HG02840 (cell line): ENCODE results near the gene OR10C1.

Source experiments
- ATAC-seq: cut with Tn5 transposase; IDR thresholded peaks from one replicate; pipeline ENCODE4 v1.9.1; 2021; ENCODE audit warnings: mild to moderate bottlenecking, moderate library complexity, moderate number of reproducible peaks; ENCODE audit not compliant: unreplicated experiment, low FRiP score

The OR10C1 gene

GRCh38 chr6:29474996-29475395 lies 35.9 kb downstream of the OR10C1 start:
- no peak for ATAC-seq

GRCh38 chr6:29477923-29478450 lies 38.9 kb downstream of the OR10C1 start:
- no peak for ATAC-seq

- no peak for ATAC-seq
These were observed 39.6 kb downstream of the OR10C1 start for GRCh38 chr6:29478740-29479139.

DNA sequence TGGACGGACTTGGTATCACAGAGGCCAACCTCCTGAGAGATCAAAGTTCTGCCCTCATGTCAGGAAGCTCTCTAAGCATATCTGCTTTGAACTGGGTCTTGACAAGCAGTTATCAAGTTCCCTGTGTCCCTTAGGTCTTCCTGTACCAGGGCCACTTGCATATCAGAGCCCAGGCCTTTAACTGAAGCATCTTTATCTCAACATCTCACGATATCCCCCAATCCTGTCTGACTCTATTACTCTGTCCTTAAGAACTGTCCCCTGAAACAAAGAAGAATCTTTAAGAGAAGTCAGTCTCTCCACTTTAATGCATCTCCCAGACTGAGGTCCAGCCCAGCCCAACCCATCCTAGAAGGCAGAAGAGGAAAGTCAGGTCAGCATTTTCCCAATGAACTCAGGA lies 40.5 kb downstream of the OR10C1 start:
- ATAC-seq = no peak

DNA sequence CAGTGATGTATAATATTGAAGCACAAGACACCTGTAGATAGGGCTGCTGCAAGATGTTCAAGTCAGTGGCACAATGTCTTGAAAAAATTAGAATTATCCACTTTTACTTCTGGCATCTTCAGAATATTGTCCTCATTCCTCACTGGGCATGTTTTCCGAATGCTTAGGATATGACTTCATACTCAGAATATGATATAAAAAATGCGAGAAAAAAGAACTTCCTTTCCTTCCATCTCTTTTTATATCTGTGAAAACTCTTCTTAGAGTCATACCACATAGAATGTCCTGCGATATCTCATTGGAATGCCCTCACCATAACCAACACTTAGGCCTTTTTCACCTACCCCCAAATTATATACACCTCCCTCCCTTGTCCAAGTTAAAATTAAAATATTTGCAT lies 44.1 kb downstream of the OR10C1 start:
- ATAC-seq = no peak

DNA sequence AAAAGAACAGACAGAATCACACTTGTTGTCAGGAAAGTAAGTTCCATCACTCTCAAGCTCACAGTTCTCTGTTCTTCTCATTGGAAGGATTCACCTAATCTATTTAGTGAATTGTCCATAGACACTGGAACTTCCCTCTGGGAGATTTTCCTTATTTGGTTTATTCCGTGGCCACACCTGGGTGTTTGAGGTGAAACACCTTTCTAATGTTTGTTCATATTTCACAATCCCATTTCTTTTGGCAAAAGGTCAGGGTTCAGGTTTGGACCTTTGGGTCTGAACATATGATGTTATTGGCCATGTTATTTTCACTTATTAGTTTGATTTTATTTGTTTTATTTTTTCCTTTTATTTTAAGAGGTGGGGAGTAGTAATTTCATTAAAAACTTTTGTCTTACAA lies 44.6 kb downstream of the OR10C1 start:
- ATAC-seq = no peak

DNA sequence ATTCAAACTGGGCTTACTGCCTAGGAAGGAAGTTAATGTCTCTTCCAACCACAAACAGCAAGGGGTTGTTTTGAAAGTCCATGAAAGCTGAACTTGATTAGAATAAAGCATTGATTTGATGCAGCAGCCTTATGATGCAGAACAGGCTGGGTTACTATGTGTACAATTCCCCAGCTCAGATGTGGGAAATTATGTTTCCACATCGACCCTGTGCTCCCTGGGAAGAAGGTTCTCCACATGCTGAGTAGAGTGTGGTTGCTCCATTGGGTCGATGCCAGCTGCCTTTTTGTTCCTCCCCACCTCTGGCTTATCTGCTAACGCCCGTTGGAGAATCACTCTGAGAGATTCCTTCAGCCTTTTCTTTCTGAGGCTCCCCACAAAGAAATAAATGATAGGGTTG lies 47.5 kb downstream of the OR10C1 start:
- no peak for ATAC-seq

DNA sequence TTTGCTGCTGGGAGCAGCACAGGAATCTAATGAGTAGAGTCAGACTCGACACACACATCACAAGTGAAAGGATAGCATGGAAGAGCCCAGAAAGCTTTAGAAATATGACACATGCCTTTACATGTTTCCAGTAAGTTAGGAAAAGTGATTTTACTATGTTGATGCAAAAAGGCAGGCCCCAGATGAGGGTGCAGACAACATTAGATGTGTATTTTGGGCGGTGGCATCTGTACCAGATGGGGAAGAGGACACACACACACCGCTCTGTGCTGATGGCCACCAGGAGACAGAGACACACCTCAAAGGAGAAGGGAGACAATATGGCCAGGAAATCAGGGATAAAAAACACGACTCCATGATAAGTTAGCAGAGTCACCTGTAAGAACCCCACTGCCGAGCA lies 48.0 kb downstream of the OR10C1 start:
- ATAC-seq = no peak

- ATAC-seq = no peak
These were observed 48.6 kb downstream of the OR10C1 start, which contains the start of gene MAS1L for GRCh38 chr6:29487660-29488059. TSS of gene MAS1L (minus strand) at chr6:29487956. CDS start at chr6:29487902, 54 bp downstream.

DNA sequence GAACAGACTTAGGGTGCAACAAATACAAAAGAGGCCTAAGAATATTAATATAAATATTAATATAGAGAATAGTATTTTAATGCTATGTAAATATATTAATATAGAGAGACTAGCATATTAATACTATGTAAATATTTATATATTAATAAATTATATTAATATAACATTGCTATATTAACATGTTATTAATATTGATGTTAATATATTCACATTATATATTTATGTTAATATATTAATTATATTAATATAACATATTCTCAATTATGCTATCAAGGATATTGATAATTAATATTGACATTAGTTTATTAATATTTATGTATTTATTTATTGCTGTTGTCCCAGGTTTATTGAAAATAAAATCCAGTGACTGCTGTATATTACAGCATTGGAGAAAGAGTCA lies 49.8 kb downstream of the OR10C1 start:
- ATAC-seq = no peak

GRCh38 chr6:29489286-29489685 lies 50.2 kb downstream of the OR10C1 start:
- no peak for ATAC-seq

GRCh38 chr6:29490055-29490454 lies 50.9 kb downstream of the OR10C1 start:
- ATAC-seq = no peak

- no peak for ATAC-seq
These were observed 51.4 kb downstream of the OR10C1 start for GRCh38 chr6:29490552-29490951.
